Panc1 (cell line): ENCODE results near the gene GRIK4.

Source experiments
- CTCF ChIP-seq: fragments of 450-650 bp; IDR thresholded peaks from 2 replicates; pipeline ENCODE4 v1.5.1; 2017; ENCODE audit warnings: mild to moderate bottlenecking
- POLR2AphosphoS5 ChIP-seq: IDR thresholded peaks from 2 replicates; pipeline ENCODE4 v1.6.1; 2012; ENCODE audit warnings: mild to moderate bottlenecking, low read depth, low read length, moderate library complexity
- REST ChIP-seq, 2 experiments: IDR thresholded peaks; 2 replicates each; pipeline ENCODE4 v1.6.1; 2011 to 2012; ENCODE audit warnings: low read depth in 2 of 2, control low read depth in 1 of 2, low read length in 1 of 2, mild to moderate bottlenecking in 1 of 2, moderate library complexity in 1 of 2; ENCODE audit not compliant: insufficient read depth in 1 of 2
- SIN3A ChIP-seq: IDR thresholded peaks from 2 replicates; pipeline ENCODE4 v1.6.1; 2012; ENCODE audit warnings: low read depth, mild to moderate bottlenecking, low read length, moderate library complexity, borderline replicate concordance; ENCODE audit not compliant: insufficient read depth
- TCF7L2 ChIP-seq: IDR thresholded peaks from 2 replicates; pipeline ENCODE4 v1.6.1; 2011; ENCODE audit warnings: mild to moderate bottlenecking, low read depth, low read length, inconsistent platforms

DNA sequence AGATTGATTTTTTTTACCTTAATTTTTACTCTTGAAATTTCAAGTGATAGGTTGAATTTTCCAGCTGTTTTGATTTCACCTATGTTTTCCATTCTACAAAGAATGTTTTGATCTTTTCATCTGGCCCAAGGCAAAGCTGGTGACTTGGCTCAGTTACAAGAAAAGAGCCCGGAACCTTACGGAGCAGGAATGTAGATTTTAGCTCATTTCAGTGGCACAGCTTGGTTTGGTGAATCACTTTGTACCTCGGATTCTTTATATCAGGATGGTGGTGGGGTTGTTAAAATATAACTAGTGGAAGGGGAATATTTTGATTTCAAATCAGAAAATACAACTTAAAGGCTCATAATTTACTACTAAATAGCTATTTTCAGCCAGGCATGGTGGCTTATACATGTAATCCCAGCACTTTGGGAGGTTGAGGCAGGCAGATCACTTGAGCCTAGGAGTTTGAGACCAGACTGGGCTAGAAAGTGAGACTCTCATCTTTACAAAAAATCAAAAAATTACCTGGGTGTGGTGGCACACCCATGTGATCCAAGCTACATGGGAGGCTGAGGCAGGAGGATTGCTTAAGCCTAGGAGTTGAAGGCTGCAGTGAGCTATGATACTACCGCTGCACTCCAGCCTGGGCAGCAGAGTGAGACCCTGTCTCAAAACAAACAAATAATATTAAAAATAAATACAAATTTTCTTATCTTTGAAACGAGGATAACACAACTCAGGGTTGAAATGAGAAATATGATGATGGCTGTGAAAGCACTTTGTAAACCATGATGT is 9.4 kb upstream of the GRIK4 start:
- no peak for TF ChIP-seq CTCF
- TF ChIP-seq TCF7L2: no peak
- TF ChIP-seq POLR2AphosphoS5: no peak
- TF ChIP-seq REST (IDR thresholded peaks at IDR 0.05; ENCODE audit: insufficient read depth in 1 of 2, low read depth in 2 of 2, low read length in 1 of 2): no peak
- TF ChIP-seq SIN3A: no peak
